Measurements from ENCODE around the gene URI1. TPM values are rescaled to one million over a fixed set of nuclear protein-coding genes. Genes with fewer than 3 reads are reported as not detected.

URI1 gene
- total and polyA plus RNA-seq, 11 donors = 10.9 to 53.7 (median 41.5) TPM

- H3K27ac ChIP-seq = no peak overlapping the region
- H3K27me3 ChIP-seq = no peaks in the 10 kb centered on the region
- H3K4me3 ChIP-seq = no peak overlapping the region
- DNase-seq = no peak
- TF ChIP-seq POLR2A (IDR thresholded peaks at IDR 0.05) = no peak
- no peak for TF ChIP-seq CTCF (IDR thresholded peaks at IDR 0.05)
- no peak for ATAC-seq
- intact Hi-C loops (cut with DNase I) = no loop called here
- H3K9me3 ChIP-seq = no peaks in the 10 kb centered on the region
- no peaks in the 10 kb centered on the region for H3K4me1 ChIP-seq
- peaks cover 0 to 90% (median 57%) of the 10 kb centered on the region in 9 donors for H3K36me3 ChIP-seq
- 87 to 90% (median 89%) methylated on average over 9 of the region's 9 CpGs for WGBS, 4 donors
Observed at GRCh38 chr19:30011051-30011578, 69.1 kb downstream of the URI1 start.

GRCh38 chr19:30014770-30015169, 72.7 kb downstream of the URI1 start:
- Histone ChIP-seq H3K4me3 (no peak overlapping the region), H3K36me3 (peaks cover 0 to 80% (median 42%) of the 10 kb centered on the region in 9 donors)

GRCh38 chr19:30017172-30017571, 75.1 kb downstream of the URI1 start:
- peaks cover 0 to 56% (median 29%) of the 10 kb centered on the region in 9 donors for H3K36me3 ChIP-seq
- H3K9me3 ChIP-seq = peaks cover 0 to under 1% (median 0%) of the 10 kb centered on the region in 12 donors
- DNase-seq = no peak
- no peaks in the 10 kb centered on the region for H3K4me1 ChIP-seq
- H3K27ac ChIP-seq = no peak overlapping the region
- no peak for ATAC-seq
- TF ChIP-seq CTCF (IDR thresholded peaks at IDR 0.05) (no peak), POLR2A (IDR thresholded peaks at IDR 0.05) (no peak)
- intact Hi-C loops (cut with DNase I) = no loop called here
- no peaks in the 10 kb centered on the region for H3K27me3 ChIP-seq
- H3K4me3 ChIP-seq = no peak overlapping the region

More at GRCh38 chr19:30014770-30015169, 72.7 kb downstream of the URI1 start:
- no peak for ATAC-seq
- TF ChIP-seq CTCF (IDR thresholded peaks at IDR 0.05) (no peak), POLR2A (IDR thresholded peaks at IDR 0.05) (no peak)
- Histone ChIP-seq H3K27me3 (no peaks in the 10 kb centered on the region), H3K4me1 (no peaks in the 10 kb centered on the region), H3K9me3 (no peaks in the 10 kb centered on the region), H3K27ac (no peak overlapping the region)
- DNase-seq = no peak
- 93 to 96% (median 95%) methylated on average over 3 of the region's 3 CpGs for WGBS, 4 donors
- intact Hi-C loops (cut with DNase I) = no loop called here

GRCh38 chr19:30020189-30020588, 78.2 kb downstream of the URI1 start:
- intact Hi-C loops (cut with DNase I) = no loop called here
- no peak overlapping the region for H3K27ac ChIP-seq
- H3K4me3 ChIP-seq = no peak overlapping the region
- 88 to 98% (median 94%) methylated on average over 1 of the region's 1 CpG for whole genome bisulfite sequencing, 4 donors
- peaks cover 0 to 8% (median 1%) of the 10 kb centered on the region in 12 donors for H3K9me3 ChIP-seq
- no peak for TF ChIP-seq CTCF (IDR thresholded peaks at IDR 0.05)
- TF ChIP-seq POLR2A (IDR thresholded peaks at IDR 0.05) = no peak
- DNase-seq (no peak), ATAC-seq (no peak)
- no peaks in the 10 kb centered on the region for H3K27me3 ChIP-seq
- H3K4me1 ChIP-seq = no peaks in the 10 kb centered on the region
- peaks cover 0 to 26% (median under 1%) of the 10 kb centered on the region in 9 donors for H3K36me3 ChIP-seq
